SW 1271 (cell line): ENCODE results near the gene SFMBT2.

Source experiments
- DNase-seq, 2 experiments: peaks; one replicate each; lab custom pipeline; 2025; lab: John Stamatoyannopoulos, UW

The SFMBT2 gene

GRCh38 chr10:7364474-7364873, 46.4 kb downstream of the SFMBT2 start:
- DNase-seq: no peak

GRCh38 chr10:7363700-7364099, 47.1 kb downstream of the SFMBT2 start:
- no peak for DNase-seq

GRCh38 chr10:7362471-7362870, 48.4 kb downstream of the SFMBT2 start:
- no peak for DNase-seq

- DNase-seq: no peak
Measured at GRCh38 chr10:7361316-7361715, 49.5 kb downstream of the SFMBT2 start.

GRCh38 chr10:7359954-7360353, 50.9 kb downstream of the SFMBT2 start:
- no peak for DNase-seq

- no peak for DNase-seq
Measured at GRCh38 chr10:7359356-7359755, 51.5 kb downstream of the SFMBT2 start.

- no peak for DNase-seq
Measured at GRCh38 chr10:7357193-7357592, 53.6 kb downstream of the SFMBT2 start.

GRCh38 chr10:7354330-7355047, 56.3 kb downstream of the SFMBT2 start:
- no peak for DNase-seq

GRCh38 chr10:7351894-7352293, 58.9 kb downstream of the SFMBT2 start:
- no peak for DNase-seq

GRCh38 chr10:7350541-7351195, 60.2 kb downstream of the SFMBT2 start:
- DNase-seq: no peak

GRCh38 chr10:7345717-7346116, 65.1 kb downstream of the SFMBT2 start:
- no peak for DNase-seq

- no peak for DNase-seq
Measured at GRCh38 chr10:7343040-7343439, 67.8 kb downstream of the SFMBT2 start.

GRCh38 chr10:7340179-7340874, 70.5 kb downstream of the SFMBT2 start:
- DNase-seq: no peak

GRCh38 chr10:7339510-7339909, 71.3 kb downstream of the SFMBT2 start:
- no peak for DNase-seq

- DNase-seq: no peak
Measured at GRCh38 chr10:7338469-7338868, 72.4 kb downstream of the SFMBT2 start.

GRCh38 chr10:7337431-7338171, 73.2 kb downstream of the SFMBT2 start:
- DNase-seq: no peak

GRCh38 chr10:7335977-7336376, 74.9 kb downstream of the SFMBT2 start:
- DNase-seq: no peak

GRCh38 chr10:7334642-7334964, 76.2 kb downstream of the SFMBT2 start:
- DNase-seq: no peak

- no peak for DNase-seq
Measured at GRCh38 chr10:7333961-7334641, 76.7 kb downstream of the SFMBT2 start.

- no peak for DNase-seq
Measured at GRCh38 chr10:7329219-7329618, 81.6 kb downstream of the SFMBT2 start.

- DNase-seq: no peak
Measured at GRCh38 chr10:7327885-7328284, 82.9 kb downstream of the SFMBT2 start.

GRCh38 chr10:7322623-7323022, 88.2 kb downstream of the SFMBT2 start:
- no peak for DNase-seq
